ENCODE results near the gene NUSAP1. TPM values are rescaled to one million over a fixed set of nuclear protein-coding genes. Genes with fewer than 3 reads are reported as not detected.
"Not testable (repeated sequence)": the region's sequence is repeated elsewhere in the genome, so short reads cannot be mapped to it uniquely, and the experiment has no call there.

NUSAP1 gene
- total RNA-seq, 2 donors from 2014 or later: 179 to 184 TPM

- Mint-ChIP-seq H3K27ac (no peak overlapping the region), H3K27me3 (ENCODE audit: low read depth) (no peaks in the 10 kb centered on the region), H3K4me3 (peak overlapping the region in 1 of 2 donors; percentile 10), H3K4me1 (ENCODE audit: low read depth) (peaks cover 48% of the 10 kb centered on the region), H3K9me3 (no peaks in the 10 kb centered on the region), H3K36me3 (ENCODE audit: insufficient read depth in 2 of 2) (peaks cover 26 to 56% of the 10 kb centered on the region in 2 donors)
- ATAC-seq (replicated peaks in 1 of 2) (no peak), DNase-seq (no peak)
Measured at GRCh38 chr15:41337631-41338522, 5.2 kb downstream of the NUSAP1 start.

- DNase-seq (no peak), ATAC-seq (replicated peaks in 1 of 2) (no peak)
- H3K9me3 Mint-ChIP-seq: no peaks in the 10 kb centered on the region
- H3K36me3 Mint-ChIP-seq (ENCODE audit: insufficient read depth in 2 of 2): peaks cover 26 to 55% of the 10 kb centered on the region in 2 donors
- no peaks in the 10 kb centered on the region for H3K27me3 Mint-ChIP-seq (ENCODE audit: low read depth)
- H3K27ac Mint-ChIP-seq: no peak overlapping the region
- peaks cover 33% of the 10 kb centered on the region for H3K4me1 Mint-ChIP-seq (ENCODE audit: low read depth)
- no peak overlapping the region for H3K4me3 Mint-ChIP-seq
Measured at GRCh38 chr15:41340189-41340695, 7.6 kb downstream of the NUSAP1 start.

- H3K27ac Mint-ChIP-seq: no peak overlapping the region
- H3K9me3 Mint-ChIP-seq: no peaks in the 10 kb centered on the region
- H3K27me3 Mint-ChIP-seq (ENCODE audit: low read depth): no peaks in the 10 kb centered on the region
- no peak overlapping the region for H3K4me3 Mint-ChIP-seq
- ATAC-seq (replicated peaks in 1 of 2): no peak
- H3K36me3 Mint-ChIP-seq (ENCODE audit: insufficient read depth in 2 of 2): peaks cover 29 to 60% of the 10 kb centered on the region in 2 donors
- no peak for DNase-seq
- H3K4me1 Mint-ChIP-seq (ENCODE audit: low read depth): peaks cover 29% of the 10 kb centered on the region
Measured at GRCh38 chr15:41341519-41341918, 8.8 kb downstream of the NUSAP1 start.

- H3K4me1 Mint-ChIP-seq (ENCODE audit: low read depth): no peaks in the 10 kb centered on the region
- H3K4me3 Mint-ChIP-seq: no peak overlapping the region
- H3K27me3 Mint-ChIP-seq (ENCODE audit: low read depth): no peaks in the 10 kb centered on the region
- ATAC-seq (replicated peaks in 1 of 2) (no peak), DNase-seq (no peak)
- peaks cover 12 to 48% of the 10 kb centered on the region in 2 donors for H3K36me3 Mint-ChIP-seq (ENCODE audit: insufficient read depth in 2 of 2)
- no peaks in the 10 kb centered on the region for H3K9me3 Mint-ChIP-seq
- H3K27ac Mint-ChIP-seq: no peak overlapping the region
Measured at GRCh38 chr15:41347236-41347635, 14.6 kb downstream of the NUSAP1 start.

GRCh38 chr15:41350057-41350717 is 17.5 kb downstream of the NUSAP1 start:
- Mint-ChIP-seq H3K9me3 (no peaks in the 10 kb centered on the region), H3K27ac (no peak overlapping the region), H3K4me3 (no peak overlapping the region), H3K4me1 (ENCODE audit: low read depth) (no peaks in the 10 kb centered on the region), H3K36me3 (ENCODE audit: insufficient read depth in 2 of 2) (peaks cover 15 to 50% of the 10 kb centered on the region in 2 donors), H3K27me3 (ENCODE audit: low read depth) (no peaks in the 10 kb centered on the region)
- DNase-seq (no peak), ATAC-seq (replicated peaks in 1 of 2) (no peak)

GRCh38 chr15:41354371-41354770 is 21.7 kb downstream of the NUSAP1 start:
- Mint-ChIP-seq H3K9me3 (no peaks in the 10 kb centered on the region), H3K4me3 (no peak overlapping the region), H3K4me1 (ENCODE audit: low read depth) (no peaks in the 10 kb centered on the region), H3K27ac (no peak overlapping the region), H3K27me3 (ENCODE audit: low read depth) (no peaks in the 10 kb centered on the region), H3K36me3 (ENCODE audit: insufficient read depth in 2 of 2) (peaks cover 13 to 50% of the 10 kb centered on the region in 2 donors)
- ATAC-seq (replicated peaks in 1 of 2) (no peak), DNase-seq (no peak)

GRCh38 chr15:41367418-41367817 is 34.7 kb downstream of the NUSAP1 start:
- Mint-ChIP-seq H3K4me3 (no peak overlapping the region), H3K4me1 (ENCODE audit: low read depth) (no peaks in the 10 kb centered on the region), H3K36me3 (ENCODE audit: insufficient read depth in 2 of 2) (peaks cover 6 to 46% of the 10 kb centered on the region in 2 donors), H3K27ac (no peak overlapping the region), H3K27me3 (ENCODE audit: low read depth) (no peaks in the 10 kb centered on the region), H3K9me3 (no peaks in the 10 kb centered on the region)
- DNase-seq (no peak), ATAC-seq (replicated peaks in 1 of 2) (no peak)

- H3K27me3 Mint-ChIP-seq (ENCODE audit: low read depth): no peaks in the 10 kb centered on the region
- DNase-seq: no peak
- peaks cover 9 to 23% of the 10 kb centered on the region in 2 donors for H3K36me3 Mint-ChIP-seq (ENCODE audit: insufficient read depth in 2 of 2)
- H3K27ac Mint-ChIP-seq: no peak overlapping the region
- no peaks in the 10 kb centered on the region for H3K9me3 Mint-ChIP-seq
- no peaks in the 10 kb centered on the region for H3K4me1 Mint-ChIP-seq (ENCODE audit: low read depth)
- no peak for ATAC-seq (replicated peaks in 1 of 2)
- H3K4me3 Mint-ChIP-seq: no peak overlapping the region
Measured at GRCh38 chr15:41377978-41378377, 45.3 kb downstream of the NUSAP1 start.

- DNase-seq; H3K27me3 Mint-ChIP-seq (ENCODE audit: low read depth); H3K4me1 Mint-ChIP-seq (ENCODE audit: low read depth); H3K27ac Mint-ChIP-seq; H3K9me3 Mint-ChIP-seq; H3K4me3 Mint-ChIP-seq; ATAC-seq (replicated peaks in 1 of 2): not testable (repeated sequence)
- peaks cover 8 to 14% of the 10 kb centered on the region in 2 donors for H3K36me3 Mint-ChIP-seq (ENCODE audit: insufficient read depth in 2 of 2)
Measured at GRCh38 chr15:41383974-41384749, 51.5 kb downstream of the NUSAP1 start.

GRCh38 chr15:41387646-41388045 is 55.0 kb downstream of the NUSAP1 start:
- Mint-ChIP-seq H3K27me3 (ENCODE audit: low read depth) (no peaks in the 10 kb centered on the region), H3K4me1 (ENCODE audit: low read depth) (no peaks in the 10 kb centered on the region), H3K4me3 (no peak overlapping the region), H3K27ac (peak overlapping the region; percentile 19), H3K36me3 (ENCODE audit: insufficient read depth in 2 of 2) (peaks cover 1 to 3% of the 10 kb centered on the region in 2 donors), H3K9me3 (no peaks in the 10 kb centered on the region)
- ATAC-seq (replicated peaks in 1 of 2) (no peak), DNase-seq (no peak)

GRCh38 chr15:41392659-41393058 is 60.0 kb downstream of the NUSAP1 start:
- DNase-seq: no peak
- peaks cover 8 to 17% of the 10 kb centered on the region in 2 donors for H3K36me3 Mint-ChIP-seq (ENCODE audit: insufficient read depth in 2 of 2)
- H3K4me3 Mint-ChIP-seq: no peak overlapping the region
- H3K27me3 Mint-ChIP-seq (ENCODE audit: low read depth): no peaks in the 10 kb centered on the region
- H3K9me3 Mint-ChIP-seq: no peaks in the 10 kb centered on the region
- no peak for ATAC-seq (replicated peaks in 1 of 2)
- peak overlapping the region; percentile 39 for H3K27ac Mint-ChIP-seq
- H3K4me1 Mint-ChIP-seq (ENCODE audit: low read depth): peaks cover 15% of the 10 kb centered on the region

GRCh38 chr15:41394924-41395323 is 62.2 kb downstream of the NUSAP1 start:
- DNase-seq (no peak), ATAC-seq (replicated peaks in 1 of 2) (no peak)
- Mint-ChIP-seq H3K27ac (peak overlapping the region; percentile 26), H3K9me3 (no peaks in the 10 kb centered on the region), H3K4me3 (peak overlapping the region in 1 of 2 donors; percentile 2), H3K36me3 (ENCODE audit: insufficient read depth in 2 of 2) (peaks cover 8 to 17% of the 10 kb centered on the region in 2 donors), H3K27me3 (ENCODE audit: low read depth) (no peaks in the 10 kb centered on the region), H3K4me1 (ENCODE audit: low read depth) (peaks cover 15% of the 10 kb centered on the region)

GRCh38 chr15:41396111-41396510 is 63.4 kb downstream of the NUSAP1 start:
- DNase-seq (no peak), ATAC-seq (replicated peaks in 1 of 2) (no peak)
- Mint-ChIP-seq H3K27ac (peak overlapping the region; percentile 52), H3K36me3 (ENCODE audit: insufficient read depth in 2 of 2) (peaks cover 8 to 17% of the 10 kb centered on the region in 2 donors), H3K4me1 (ENCODE audit: low read depth) (peaks cover 20% of the 10 kb centered on the region), H3K4me3 (no peak overlapping the region), H3K27me3 (ENCODE audit: low read depth) (no peaks in the 10 kb centered on the region), H3K9me3 (no peaks in the 10 kb centered on the region)
